Measurements from ENCODE around the gene KDM4B. TPM values are rescaled to one million over a fixed set of nuclear protein-coding genes. Genes with fewer than 3 reads are reported as not detected.

Gene KDM4B
- total RNA-seq, 1 experiment from 2014 or later = 43.7 TPM

DNA sequence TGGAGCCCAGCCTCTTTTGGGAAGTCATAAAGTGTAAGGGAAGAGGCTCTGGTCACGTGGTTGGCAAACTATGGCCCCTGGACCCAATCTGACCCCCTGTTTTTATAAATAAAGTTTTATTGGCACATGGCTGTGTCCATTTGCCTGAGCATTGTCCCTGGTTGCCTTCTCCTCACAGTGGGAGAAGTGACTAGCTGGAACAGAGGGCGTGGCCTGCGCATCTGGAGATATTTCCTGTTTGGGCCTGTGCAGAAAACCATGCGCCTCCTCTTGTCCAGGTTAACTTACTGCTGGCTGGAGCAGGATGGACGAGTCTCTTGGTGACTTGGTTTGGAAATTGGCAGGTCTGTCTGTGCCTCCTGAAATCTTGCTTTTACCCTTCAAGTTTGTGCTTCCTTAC is 48.3 kb downstream of the KDM4B start:
- H3K9me3 ChIP-seq (ENCODE audit: control insufficient read depth, low read depth, low read length) = no peaks in the 10 kb centered on the region
- H3K56ac ChIP-seq (ENCODE audit: insufficient read length, low read depth, low read length) = no peak overlapping the region
- H4K5ac ChIP-seq (ENCODE audit: insufficient read length, low read depth, low read length) = no peak overlapping the region
- peaks cover 5% of the 10 kb centered on the region for H3K79me1 ChIP-seq (ENCODE audit: insufficient read depth, low read depth, low read length, poor library complexity, severe bottlenecking)
- no peak overlapping the region for H2AFZ ChIP-seq (ENCODE audit: low read length)
- no peak for DNase-seq
- no peak overlapping the region for H2BK20ac ChIP-seq (ENCODE audit: low read depth, low read length, poor library complexity, severe bottlenecking)
- H3K4me1 Mint-ChIP-seq = no peaks in the 10 kb centered on the region
- no CpG with 5 or more reads among the region's 5 CpGs for WGBS (ENCODE audit: extremely low coverage, insufficient read length, low lambda C conversion rate)
- no peak overlapping the region; a peak in 1 of 7 replicates for H3K27ac Mint-ChIP-seq
- H2AK5ac ChIP-seq (ENCODE audit: insufficient read length, low read length) = no peak overlapping the region
- no peaks in the 10 kb centered on the region for H3K4me1 ChIP-seq (ENCODE audit: insufficient read depth, low read length)
- H3K14ac ChIP-seq (ENCODE audit: insufficient read depth, low read length) = no peak overlapping the region
- H2BK15ac ChIP-seq (ENCODE audit: low read depth, low read length) = no peak overlapping the region
- no peak overlapping the region for H3K27ac ChIP-seq (ENCODE audit: insufficient read length, low read depth, low read length)
- no peak overlapping the region for H3K9ac ChIP-seq (ENCODE audit: extremely low read depth, insufficient read length, low read length)
- H3K18ac ChIP-seq (ENCODE audit: insufficient read length, low read depth, low read length) = no peak overlapping the region
- H2BK5ac ChIP-seq (ENCODE audit: insufficient read length, low read length) = no peak overlapping the region
- H2BK12ac ChIP-seq (ENCODE audit: insufficient read length, low read depth, low read length) = no peak overlapping the region
- no peak overlapping the region for H3T11ph ChIP-seq (ENCODE audit: low read length)
- H4K20me1 ChIP-seq (ENCODE audit: control insufficient read depth, insufficient read depth, insufficient read length) = peaks cover 2% of the 10 kb centered on the region
- H3K23me2 ChIP-seq (ENCODE audit: insufficient read length, low read depth, low read length, poor library complexity, severe bottlenecking) = no peaks in the 10 kb centered on the region
- H4K91ac ChIP-seq (ENCODE audit: insufficient read length, low read depth, low read length) = no peak overlapping the region
- peaks cover 3 to 9% (median 5%) of the 10 kb centered on the region in 3 experiments; a peak in 5 of 7 replicates for H3K36me3 Mint-ChIP-seq (ENCODE audit: insufficient read depth in 1 of 3, low read depth in 3 of 3)
- H4K8ac ChIP-seq (replicated peaks; ENCODE audit: insufficient read length, low read depth, low read length) = no peak overlapping the region
- TF ChIP-seq, protein P1, sequence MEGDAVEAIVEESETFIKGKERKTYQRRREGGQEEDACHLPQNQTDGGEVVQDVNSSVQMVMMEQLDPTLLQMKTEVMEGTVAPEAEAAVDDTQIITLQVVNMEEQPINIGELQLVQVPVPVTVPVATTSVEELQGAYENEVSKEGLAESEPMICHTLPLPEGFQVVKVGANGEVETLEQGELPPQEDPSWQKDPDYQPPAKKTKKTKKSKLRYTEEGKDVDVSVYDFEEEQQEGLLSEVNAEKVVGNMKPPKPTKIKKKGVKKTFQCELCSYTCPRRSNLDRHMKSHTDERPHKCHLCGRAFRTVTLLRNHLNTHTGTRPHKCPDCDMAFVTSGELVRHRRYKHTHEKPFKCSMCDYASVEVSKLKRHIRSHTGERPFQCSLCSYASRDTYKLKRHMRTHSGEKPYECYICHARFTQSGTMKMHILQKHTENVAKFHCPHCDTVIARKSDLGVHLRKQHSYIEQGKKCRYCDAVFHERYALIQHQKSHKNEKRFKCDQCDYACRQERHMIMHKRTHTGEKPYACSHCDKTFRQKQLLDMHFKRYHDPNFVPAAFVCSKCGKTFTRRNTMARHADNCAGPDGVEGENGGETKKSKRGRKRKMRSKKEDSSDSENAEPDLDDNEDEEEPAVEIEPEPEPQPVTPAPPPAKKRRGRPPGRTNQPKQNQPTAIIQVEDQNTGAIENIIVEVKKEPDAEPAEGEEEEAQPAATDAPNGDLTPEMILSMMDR (conservative IDR thresholded peaks at IDR 0.05) = no peak
- H3K79me2 ChIP-seq (ENCODE audit: insufficient read depth, low read length) = peaks cover 2% of the 10 kb centered on the region; the same call in 1 of the 2 replicates
- no peak overlapping the region for H3K4me2 ChIP-seq (ENCODE audit: insufficient read depth, insufficient read length, low read length)
- H3K4ac ChIP-seq (ENCODE audit: low read depth, low read length) = no peak overlapping the region
- no peaks in the 10 kb centered on the region for H3K27me3 ChIP-seq (ENCODE audit: insufficient read depth, low read length)
- no peak overlapping the region for H2BK120ac ChIP-seq (ENCODE audit: low read depth, low read length, poor library complexity, severe bottlenecking)
- no peak overlapping the region for H3K4me3 Mint-ChIP-seq
- peaks cover 0 to 2% of the 10 kb centered on the region in 2 experiments; a peak in 1 of 5 replicates for H3K9me3 Mint-ChIP-seq
- no peaks in the 10 kb centered on the region for H3K27me3 Mint-ChIP-seq (ENCODE audit: low read depth)
- no peak overlapping the region for H3K23ac ChIP-seq (ENCODE audit: insufficient read length, low read depth, low read length)
